ENCODE data around the gene MORC1.
A peak's percentile ranks its signal among the peaks of the same experiment; 100 is the strongest.

MORC1 gene

GRCh38 chr3:108936924-108937689 lies 180.8 kb downstream of the MORC1 start:
- DNase-seq, result no peak

GRCh38 chr3:108931035-108931434 lies 186.9 kb downstream of the MORC1 start:
- DNase-seq, result no peak

- DNase-seq, result no peak
Observed at GRCh38 chr3:108918866-108919265, 199.1 kb downstream of the MORC1 start.

GRCh38 chr3:108914774-108915641 lies 202.9 kb downstream of the MORC1 start:
- peak; percentile 68 for DNase-seq

- no peak for DNase-seq
Observed at GRCh38 chr3:108909799-108910198, 208.1 kb downstream of the MORC1 start.

Measured in stimulated activated CD4-positive, alpha-beta T cell treated with anti-CD3 and anti-CD28 coated beads, Interleukin-15, amount 100 ng/mL, for 24 hours (primary cell).